ENCODE measurements around the gene PTPRT.

Gene PTPRT

GRCh38 chr20:42134265-42135098, 1055.2 kb downstream of the PTPRT start:
- no peak overlapping the region for H3K9ac ChIP-seq (ENCODE audit: low read length)
- H3K4me1 ChIP-seq (ENCODE audit: control insufficient read depth, insufficient read depth, low read length) = no peaks in the 10 kb centered on the region
- H3K9me3 ChIP-seq (ENCODE audit: control insufficient read depth, low read length) = no peaks in the 10 kb centered on the region
- H3K36me3 ChIP-seq (ENCODE audit: control insufficient read depth, insufficient read depth, low read length) = no peaks in the 10 kb centered on the region
- H3K27me3 ChIP-seq (ENCODE audit: control insufficient read depth, insufficient read depth, low read length) = no peaks in the 10 kb centered on the region
- H3K4me3 ChIP-seq (ENCODE audit: low read length) = no peak overlapping the region

DNA sequence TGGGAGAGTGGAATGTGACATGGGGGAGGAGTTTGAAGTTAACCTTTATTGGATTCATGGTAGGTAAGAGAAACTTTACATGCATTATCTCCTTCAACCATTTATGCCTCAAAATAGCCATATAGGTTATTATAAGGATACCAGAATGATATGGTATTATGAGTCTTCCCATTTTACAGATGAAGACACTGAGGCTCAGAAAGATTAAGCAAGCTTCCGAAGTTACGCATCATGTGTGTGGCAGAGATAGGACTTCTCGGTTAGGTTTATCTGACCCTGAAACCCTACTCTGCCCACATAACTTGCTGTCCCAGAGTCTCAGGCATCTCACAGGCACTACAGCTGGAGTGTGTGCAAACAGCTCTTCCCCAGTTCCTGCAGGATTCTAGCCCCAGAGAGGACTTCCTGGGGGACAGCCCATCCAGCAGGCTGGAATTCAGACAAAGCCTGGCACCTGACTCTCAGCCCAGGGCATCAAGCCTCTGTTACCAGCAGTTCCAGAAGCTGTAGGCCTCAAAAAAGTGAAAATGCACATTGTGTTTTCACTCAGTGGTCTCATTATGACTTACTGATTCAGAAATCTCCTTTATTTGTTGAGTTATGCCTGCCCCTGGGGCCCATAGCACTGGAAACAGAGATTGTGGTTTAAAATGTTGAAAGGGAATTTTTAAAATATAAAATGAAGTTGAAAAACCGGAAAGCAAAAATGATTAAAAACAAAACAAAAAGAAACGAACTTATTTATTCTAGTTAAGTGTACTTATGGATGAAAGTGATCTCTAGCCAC, 1058.7 kb downstream of the PTPRT start:
- H3K36me3 ChIP-seq (ENCODE audit: control insufficient read depth, insufficient read depth, low read length) = no peaks in the 10 kb centered on the region
- no peaks in the 10 kb centered on the region for H3K9me3 ChIP-seq (ENCODE audit: control insufficient read depth, low read length)
- H3K27me3 ChIP-seq (ENCODE audit: control insufficient read depth, insufficient read depth, low read length) = no peaks in the 10 kb centered on the region
- H3K4me3 ChIP-seq (ENCODE audit: low read length) = no peak overlapping the region
- no peaks in the 10 kb centered on the region for H3K4me1 ChIP-seq (ENCODE audit: control insufficient read depth, insufficient read depth, low read length)
- H3K9ac ChIP-seq (ENCODE audit: low read length) = no peak overlapping the region

GRCh38 chr20:42125426-42125825, 1064.3 kb downstream of the PTPRT start:
- no peaks in the 10 kb centered on the region for H3K4me1 ChIP-seq (ENCODE audit: control insufficient read depth, insufficient read depth, low read length)
- no peaks in the 10 kb centered on the region for H3K36me3 ChIP-seq (ENCODE audit: control insufficient read depth, insufficient read depth, low read length)
- H3K4me3 ChIP-seq (ENCODE audit: low read length) = no peak overlapping the region
- no peak overlapping the region for H3K9ac ChIP-seq (ENCODE audit: low read length)
- H3K9me3 ChIP-seq (ENCODE audit: control insufficient read depth, low read length) = no peaks in the 10 kb centered on the region
- no peaks in the 10 kb centered on the region for H3K27me3 ChIP-seq (ENCODE audit: control insufficient read depth, insufficient read depth, low read length)

DNA sequence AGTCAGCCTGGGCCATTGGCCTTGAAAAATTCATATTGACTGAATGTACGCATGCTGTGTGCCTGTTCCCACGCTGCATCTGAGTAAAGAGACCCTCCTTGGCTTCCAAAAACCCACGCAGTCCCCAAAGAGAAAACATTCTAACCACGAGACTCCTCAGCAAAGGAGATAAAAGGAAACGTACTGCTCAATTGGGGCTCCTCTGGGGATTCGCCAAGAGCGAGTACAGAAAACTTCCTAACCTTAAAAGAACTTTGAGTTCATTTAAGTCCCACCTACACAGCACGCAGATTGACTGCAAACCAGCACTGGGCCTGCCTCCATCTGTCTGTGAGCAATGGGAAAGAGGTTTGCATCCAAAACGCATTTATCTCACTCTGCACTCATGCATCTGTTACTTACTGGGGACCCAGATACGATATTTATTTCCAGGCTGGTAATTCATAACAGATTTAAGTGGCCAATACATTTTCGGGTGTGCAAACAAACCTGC, 1065.7 kb downstream of the PTPRT start:
- H3K27me3 ChIP-seq (ENCODE audit: control insufficient read depth, insufficient read depth, low read length) = no peaks in the 10 kb centered on the region
- H3K9me3 ChIP-seq (ENCODE audit: control insufficient read depth, low read length) = no peaks in the 10 kb centered on the region
- no peaks in the 10 kb centered on the region for H3K4me1 ChIP-seq (ENCODE audit: control insufficient read depth, insufficient read depth, low read length)
- H3K4me3 ChIP-seq (ENCODE audit: low read length) = no peak overlapping the region
- no peaks in the 10 kb centered on the region for H3K36me3 ChIP-seq (ENCODE audit: control insufficient read depth, insufficient read depth, low read length)
- no peak overlapping the region for H3K9ac ChIP-seq (ENCODE audit: low read length)

DNA sequence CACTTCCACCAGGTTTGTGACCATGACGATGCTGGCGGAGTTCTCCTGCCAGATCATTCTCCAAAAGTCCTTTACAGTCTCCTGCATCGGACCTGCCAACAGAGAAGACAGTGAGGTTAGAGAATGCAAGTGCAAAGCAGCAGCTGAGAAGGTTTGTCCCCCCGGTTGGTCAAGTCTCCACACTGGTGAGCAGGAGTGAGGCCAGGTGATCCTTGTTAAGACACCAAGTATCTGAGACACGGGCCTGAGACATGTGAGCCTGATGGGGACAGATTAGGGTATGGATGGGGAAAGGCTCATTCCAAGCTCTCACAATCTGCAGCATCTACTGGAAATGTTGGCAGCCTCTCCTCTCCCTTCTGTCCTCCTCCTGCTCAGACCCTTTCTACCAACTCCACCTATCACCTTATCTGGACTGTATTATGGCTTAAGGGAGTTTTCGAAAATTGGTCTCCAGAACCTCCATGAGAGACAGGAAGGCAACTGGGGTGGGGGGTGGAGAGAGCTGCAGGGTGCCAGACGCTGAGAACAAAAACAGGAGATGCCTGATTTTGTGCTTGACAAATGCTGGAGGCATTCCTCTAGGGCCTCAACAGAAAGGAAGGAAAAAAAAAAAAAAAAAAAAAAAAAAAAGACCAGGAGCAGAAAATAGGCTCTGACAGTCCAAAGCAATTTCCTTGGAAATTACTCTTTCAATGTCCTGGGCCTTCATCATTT, 1071.1 kb downstream of the PTPRT start:
- H3K36me3 ChIP-seq (ENCODE audit: control insufficient read depth, insufficient read depth, low read length) = no peaks in the 10 kb centered on the region
- H3K9me3 ChIP-seq (ENCODE audit: control insufficient read depth, low read length) = no peaks in the 10 kb centered on the region
- H3K9ac ChIP-seq (ENCODE audit: low read length) = no peak overlapping the region
- H3K4me3 ChIP-seq (ENCODE audit: low read length) = no peak overlapping the region
- H3K27me3 ChIP-seq (ENCODE audit: control insufficient read depth, insufficient read depth, low read length) = no peaks in the 10 kb centered on the region
- H3K4me1 ChIP-seq (ENCODE audit: control insufficient read depth, insufficient read depth, low read length) = no peaks in the 10 kb centered on the region

- H3K9me3 ChIP-seq (ENCODE audit: control insufficient read depth, low read length) = no peaks in the 10 kb centered on the region
- no peaks in the 10 kb centered on the region for H3K4me1 ChIP-seq (ENCODE audit: control insufficient read depth, insufficient read depth, low read length)
- no peaks in the 10 kb centered on the region for H3K27me3 ChIP-seq (ENCODE audit: control insufficient read depth, insufficient read depth, low read length)
- H3K36me3 ChIP-seq (ENCODE audit: control insufficient read depth, insufficient read depth, low read length) = no peaks in the 10 kb centered on the region
- no peak overlapping the region for H3K9ac ChIP-seq (ENCODE audit: low read length)
- H3K4me3 ChIP-seq (ENCODE audit: low read length) = no peak overlapping the region
Observed at GRCh38 chr20:42118001-42118400, 1071.7 kb downstream of the PTPRT start.

DNA sequence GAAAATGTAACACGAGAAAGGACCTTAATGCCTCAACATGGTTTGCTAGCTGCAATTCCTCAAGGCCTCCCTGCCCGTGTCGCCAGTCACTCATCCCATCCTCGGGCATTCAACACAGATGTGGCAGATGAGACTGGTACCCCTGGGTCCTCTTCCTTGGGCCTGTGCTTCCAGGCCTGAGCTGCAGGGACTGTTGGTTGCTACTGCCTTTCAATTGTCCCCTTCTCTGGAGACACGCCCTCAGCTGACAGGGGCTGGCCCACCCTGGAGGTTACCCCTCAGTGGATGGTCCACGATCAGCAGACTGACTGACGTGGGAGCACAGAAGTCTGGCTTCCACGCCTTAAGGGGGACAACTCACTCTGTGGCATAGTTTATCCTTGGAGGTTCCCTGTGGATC, 1076.5 kb downstream of the PTPRT start:
- Histone ChIP-seq H3K9me3 (ENCODE audit: control insufficient read depth, low read length) (no peaks in the 10 kb centered on the region), H3K27me3 (ENCODE audit: control insufficient read depth, insufficient read depth, low read length) (no peaks in the 10 kb centered on the region), H3K4me1 (ENCODE audit: control insufficient read depth, insufficient read depth, low read length) (no peaks in the 10 kb centered on the region), H3K9ac (ENCODE audit: low read length) (no peak overlapping the region), H3K36me3 (ENCODE audit: control insufficient read depth, insufficient read depth, low read length) (no peaks in the 10 kb centered on the region), H3K4me3 (ENCODE audit: low read length) (no peak overlapping the region)

GRCh38 chr20:42112161-42112560, 1077.5 kb downstream of the PTPRT start:
- no peak overlapping the region for H3K9ac ChIP-seq (ENCODE audit: low read length)
- H3K27me3 ChIP-seq (ENCODE audit: control insufficient read depth, insufficient read depth, low read length) = no peaks in the 10 kb centered on the region
- no peaks in the 10 kb centered on the region for H3K36me3 ChIP-seq (ENCODE audit: control insufficient read depth, insufficient read depth, low read length)
- H3K4me1 ChIP-seq (ENCODE audit: control insufficient read depth, insufficient read depth, low read length) = no peaks in the 10 kb centered on the region
- no peaks in the 10 kb centered on the region for H3K9me3 ChIP-seq (ENCODE audit: control insufficient read depth, low read length)
- no peak overlapping the region for H3K4me3 ChIP-seq (ENCODE audit: low read length)

DNA sequence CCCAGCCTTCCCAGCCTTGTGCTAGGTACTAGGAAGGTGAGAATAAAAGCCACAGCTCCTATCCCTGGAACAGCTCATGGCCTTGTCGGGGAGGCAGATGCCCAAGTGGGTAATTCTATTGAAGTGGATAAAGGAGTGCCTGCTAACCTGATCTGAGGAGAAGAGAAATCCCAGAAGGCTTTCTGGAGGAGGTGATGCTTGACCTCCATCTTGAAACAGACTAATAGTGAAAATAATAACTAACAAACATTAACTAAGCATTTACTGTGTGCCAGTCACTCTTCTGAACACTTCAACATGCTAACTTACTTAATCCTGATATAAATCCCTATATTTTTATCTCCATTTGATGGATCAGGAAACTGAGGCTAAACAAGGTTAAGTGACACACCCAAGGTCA, 1078.4 kb downstream of the PTPRT start:
- H3K36me3 ChIP-seq (ENCODE audit: control insufficient read depth, insufficient read depth, low read length) = no peaks in the 10 kb centered on the region
- no peak overlapping the region for H3K4me3 ChIP-seq (ENCODE audit: low read length)
- H3K27me3 ChIP-seq (ENCODE audit: control insufficient read depth, insufficient read depth, low read length) = no peaks in the 10 kb centered on the region

DNA sequence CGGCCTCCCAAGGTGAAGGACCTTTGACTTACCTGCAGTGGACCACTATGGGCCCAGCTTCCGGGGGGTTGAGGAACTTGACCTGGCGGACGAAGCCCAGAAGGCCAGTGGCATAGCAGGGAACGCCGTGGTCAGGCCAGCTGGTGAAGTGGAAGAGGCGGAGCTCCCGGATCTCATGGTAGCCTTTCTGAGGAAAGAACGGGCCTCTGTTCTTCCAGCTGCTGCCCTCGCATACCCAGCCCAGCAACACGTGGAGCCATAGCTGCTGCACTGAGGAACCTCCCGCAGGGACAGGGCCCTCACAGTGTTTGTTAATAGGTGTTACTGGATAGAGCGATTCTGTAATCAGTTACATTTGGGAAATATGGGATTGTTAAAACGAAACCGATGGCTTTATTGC, 1079.4 kb downstream of the PTPRT start:
- Histone ChIP-seq H3K9me3 (ENCODE audit: control insufficient read depth, low read length) (no peaks in the 10 kb centered on the region), H3K4me3 (ENCODE audit: low read length) (no peak overlapping the region), H3K36me3 (ENCODE audit: control insufficient read depth, insufficient read depth, low read length) (no peaks in the 10 kb centered on the region), H3K4me1 (ENCODE audit: control insufficient read depth, insufficient read depth, low read length) (no peaks in the 10 kb centered on the region), H3K27me3 (ENCODE audit: control insufficient read depth, insufficient read depth, low read length) (no peaks in the 10 kb centered on the region), H3K9ac (ENCODE audit: low read length) (no peak overlapping the region)

More for the DNA sequence above, 1078.4 kb downstream of the PTPRT start:
- Histone ChIP-seq H3K9ac (ENCODE audit: low read length) (no peak overlapping the region), H3K4me1 (ENCODE audit: control insufficient read depth, insufficient read depth, low read length) (no peaks in the 10 kb centered on the region), H3K9me3 (ENCODE audit: control insufficient read depth, low read length) (no peaks in the 10 kb centered on the region)

DNA sequence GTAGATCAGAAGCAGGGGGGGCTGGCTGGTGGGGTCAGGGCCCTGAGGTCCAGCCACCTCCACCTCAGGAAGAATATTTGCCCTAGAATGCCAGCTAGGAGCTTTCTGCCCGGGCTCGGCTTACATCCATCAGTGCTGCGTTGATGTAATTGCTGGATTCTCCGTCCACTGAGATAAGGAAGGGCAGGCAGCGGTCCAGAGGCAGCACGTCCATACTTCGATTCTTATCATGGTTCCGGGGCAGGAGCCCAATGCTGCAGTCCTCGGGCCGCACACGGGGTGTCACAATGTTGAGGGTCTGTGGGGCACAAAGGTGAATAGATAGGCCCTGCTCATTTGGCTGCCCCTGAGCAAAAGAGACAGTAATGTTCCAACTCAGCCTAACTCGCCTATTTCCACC, 1087.7 kb downstream of the PTPRT start:
- Histone ChIP-seq H3K36me3 (ENCODE audit: control insufficient read depth, insufficient read depth, low read length) (no peaks in the 10 kb centered on the region), H3K9ac (ENCODE audit: low read length) (no peak overlapping the region), H3K4me1 (ENCODE audit: control insufficient read depth, insufficient read depth, low read length) (no peaks in the 10 kb centered on the region), H3K4me3 (ENCODE audit: low read length) (no peak overlapping the region), H3K27me3 (ENCODE audit: control insufficient read depth, insufficient read depth, low read length) (no peaks in the 10 kb centered on the region), H3K9me3 (ENCODE audit: control insufficient read depth, low read length) (no peaks in the 10 kb centered on the region)
